ENCODE results near the gene PAK5.
A peak's percentile ranks its signal among the peaks of the same experiment; 100 is the strongest.

PAK5 gene

DNA sequence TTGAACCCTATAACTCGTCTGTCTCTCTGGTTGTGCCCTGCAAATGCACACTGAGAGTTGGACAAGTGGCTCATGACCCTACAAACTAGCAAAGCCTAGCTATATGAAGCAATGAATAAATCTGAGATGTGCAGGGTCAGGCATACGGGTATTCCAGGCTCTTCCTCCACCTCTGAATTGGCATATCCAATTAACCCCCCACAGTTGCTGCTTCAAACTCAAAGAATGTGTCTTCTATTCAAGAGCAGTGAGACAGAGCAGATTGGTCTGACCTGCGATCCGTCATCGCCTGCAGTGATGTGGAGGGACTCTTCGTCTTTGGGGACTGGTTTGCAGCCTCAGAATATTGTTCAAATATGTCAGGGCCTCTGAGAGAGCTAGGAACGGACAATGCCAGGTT lies 264.7 kb downstream of the PAK5 start:
- no peak for DNase-seq

DNA sequence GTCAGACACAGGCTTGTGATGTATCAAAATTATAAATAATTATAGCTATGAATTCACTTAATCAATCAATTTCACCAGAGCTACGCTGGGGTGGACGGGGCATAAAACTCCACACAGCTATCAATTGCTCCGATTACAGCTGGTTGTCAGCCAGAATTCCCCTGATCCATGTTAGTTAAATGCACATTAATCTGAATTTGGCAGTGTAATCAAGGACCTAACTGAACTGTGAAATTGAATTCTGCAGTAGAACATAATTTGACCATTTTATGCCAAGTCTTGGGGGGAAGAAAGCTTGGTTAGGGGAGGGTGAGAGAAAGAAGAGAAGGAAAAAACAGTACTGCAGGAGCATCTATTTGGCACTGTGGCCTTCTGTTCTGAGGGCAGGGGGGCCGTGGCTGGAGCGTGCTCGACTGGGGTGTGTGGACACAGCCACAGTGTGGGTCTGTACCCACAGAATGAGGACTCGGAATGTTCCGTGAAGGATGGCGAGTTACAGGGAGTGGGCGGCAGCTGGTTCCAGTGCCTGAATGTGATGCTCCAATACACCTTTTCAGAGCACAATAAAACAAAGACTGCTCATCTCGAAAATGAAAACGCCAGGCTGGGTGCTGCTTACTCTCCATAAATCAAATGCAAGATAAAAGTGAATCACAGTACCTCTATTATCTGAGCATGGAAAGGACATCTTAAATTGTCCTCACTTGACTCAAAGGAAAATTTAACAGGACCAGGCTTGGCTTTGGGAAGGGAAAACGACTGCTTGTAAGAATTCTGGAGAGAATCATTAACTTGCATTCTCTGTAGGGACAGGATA lies 265.3 kb downstream of the PAK5 start:
- DNase-seq = no peak

DNA sequence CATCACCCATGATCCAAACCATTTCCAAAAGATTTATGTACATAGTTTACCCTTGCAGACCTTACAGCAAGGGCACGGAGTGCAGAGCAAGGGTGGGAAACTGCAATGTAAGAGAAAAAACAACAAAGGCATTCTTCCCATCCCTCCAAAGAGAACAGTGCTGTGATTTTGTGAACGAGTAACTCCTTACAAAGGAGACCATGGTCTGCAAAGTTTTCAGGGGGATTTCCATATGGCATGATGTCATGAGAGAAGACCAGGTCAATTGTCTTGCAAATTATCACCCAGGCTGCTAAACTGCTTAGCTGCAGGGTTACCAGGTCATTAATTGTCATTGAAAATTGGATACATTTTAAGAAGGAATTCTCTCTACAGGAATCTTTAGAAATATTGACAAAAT lies 266.2 kb downstream of the PAK5 start:
- no peak for DNase-seq

DNA sequence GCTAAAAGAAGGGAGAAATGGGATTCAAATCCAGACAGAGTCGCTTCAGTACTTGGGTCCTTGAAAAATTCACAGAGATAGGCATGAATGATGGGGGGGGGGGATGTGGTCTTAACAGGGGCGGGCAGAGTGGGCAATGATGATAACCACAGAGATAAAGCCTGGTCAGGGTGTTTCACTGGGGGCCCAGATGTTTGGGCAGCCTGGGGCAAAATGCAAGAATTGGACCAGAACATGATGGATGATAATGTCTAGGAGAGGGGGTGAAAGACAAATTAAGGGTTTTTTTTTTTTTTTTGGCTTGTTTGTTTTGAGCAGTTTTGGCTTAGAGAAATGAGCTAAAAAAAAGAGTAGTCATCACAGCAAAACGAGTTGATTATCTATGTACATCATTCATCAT lies 267.1 kb downstream of the PAK5 start:
- DNase-seq = no peak

DNA sequence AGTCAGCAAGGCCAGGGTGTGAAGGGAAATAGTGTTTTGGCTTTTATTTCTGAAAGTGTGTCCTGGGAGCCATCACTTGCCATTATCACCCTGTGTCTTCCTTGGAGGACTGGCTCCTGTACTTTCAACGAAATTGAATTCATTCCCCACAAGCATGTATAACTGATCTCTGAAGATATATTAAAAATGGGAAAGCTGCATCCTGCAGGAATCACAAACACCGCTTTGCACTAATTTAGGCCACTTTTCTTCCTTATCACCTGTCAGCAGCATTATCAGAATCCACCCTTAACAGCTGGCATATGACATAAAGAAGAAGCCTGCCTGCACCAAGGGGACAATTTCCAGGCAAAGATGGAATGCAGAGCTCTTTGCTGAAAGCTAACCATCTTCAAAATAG lies 268.3 kb downstream of the PAK5 start:
- DNase-seq = no peak

DNA sequence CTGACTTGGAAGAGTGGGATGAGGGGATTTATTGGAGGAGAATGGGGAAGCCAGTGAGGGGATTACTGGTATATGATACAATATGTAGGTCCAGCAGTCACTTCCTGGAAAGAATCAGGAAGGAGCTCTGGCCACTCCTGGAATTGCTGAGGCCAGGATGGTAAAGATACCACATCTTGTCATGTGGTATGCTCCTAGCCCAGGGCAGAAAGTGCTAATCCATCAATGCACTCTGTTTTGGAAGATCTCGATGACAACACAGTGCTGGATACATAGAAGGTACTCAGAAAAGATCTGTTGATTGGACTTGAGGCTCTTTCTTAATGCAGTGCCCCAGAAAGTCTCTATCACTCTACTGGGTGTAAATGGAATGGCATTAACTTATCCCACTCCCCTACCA lies 271.9 kb downstream of the PAK5 start:
- DNase-seq = no peak

DNA sequence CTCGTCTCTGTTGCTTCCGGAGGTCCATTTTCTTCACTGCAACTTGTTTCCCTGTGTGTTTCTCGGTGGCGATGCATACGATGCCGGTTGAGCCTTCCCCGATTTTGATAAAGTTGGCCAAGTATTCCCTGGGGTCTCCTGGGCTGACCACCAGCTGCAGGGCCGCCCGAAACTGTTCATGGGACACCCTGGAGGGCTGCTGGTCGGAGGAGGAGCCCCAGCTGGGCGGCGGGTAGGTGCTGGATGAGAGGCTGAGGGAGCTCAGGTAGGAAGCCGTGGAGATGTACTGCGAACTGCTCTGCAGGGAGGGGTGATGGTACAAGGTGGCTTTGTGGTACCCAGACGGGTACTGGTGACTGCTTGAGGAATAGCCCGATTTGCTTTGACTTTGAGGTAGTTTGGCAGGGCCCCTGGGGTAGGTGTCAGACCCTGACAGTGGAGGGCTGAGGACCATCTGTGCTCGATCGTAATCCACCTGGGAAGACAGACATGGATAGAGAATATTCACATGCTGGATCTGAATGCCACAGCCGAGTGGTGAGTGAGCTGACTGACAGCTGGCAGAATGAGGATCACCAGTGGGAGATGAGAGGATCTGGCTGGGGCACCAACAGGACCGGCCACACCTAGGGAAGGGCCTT lies 272.8 kb downstream of the PAK5 start:
- no peak for DNase-seq

DNA sequence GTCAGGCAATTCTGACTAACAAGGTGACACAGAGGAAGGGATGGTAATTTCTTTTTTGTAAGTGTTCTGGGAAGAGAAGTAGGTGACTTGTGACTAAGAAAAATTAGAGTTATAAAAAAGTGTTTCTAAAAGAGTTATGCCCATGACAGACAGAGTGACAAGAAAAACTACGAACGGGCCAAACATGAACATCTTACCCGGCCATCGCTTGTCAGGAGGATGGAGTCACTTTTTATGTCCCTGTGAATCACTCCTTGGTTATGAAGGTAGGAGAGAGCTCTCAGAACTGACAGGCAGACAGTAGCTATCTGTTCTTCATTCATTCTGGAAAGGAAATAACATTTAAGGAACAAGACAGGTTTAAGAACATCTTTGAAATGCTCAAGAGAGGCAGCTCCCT lies 281.5 kb downstream of the PAK5 start:
- no peak for DNase-seq

DNA sequence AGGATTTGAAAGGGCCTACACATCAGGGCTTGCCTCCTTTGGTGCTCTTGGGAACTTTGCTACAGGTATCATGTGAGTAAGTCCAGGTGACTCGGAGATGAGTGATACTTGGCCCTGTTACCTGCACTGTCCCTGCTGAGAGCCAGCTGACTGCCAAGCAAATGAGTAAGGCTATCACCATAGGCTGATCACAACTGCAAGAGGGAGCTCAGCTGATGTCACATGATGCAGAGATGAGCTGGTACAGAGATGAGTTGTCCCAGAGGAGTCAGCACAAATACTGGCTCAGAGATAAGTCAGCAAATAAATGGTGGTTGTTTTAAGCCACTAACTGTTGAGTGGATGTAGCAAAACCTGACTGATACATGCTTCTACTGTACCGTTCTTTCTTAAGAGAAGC lies 283.1 kb downstream of the PAK5 start:
- DNase-seq = peak; percentile 3

DNA sequence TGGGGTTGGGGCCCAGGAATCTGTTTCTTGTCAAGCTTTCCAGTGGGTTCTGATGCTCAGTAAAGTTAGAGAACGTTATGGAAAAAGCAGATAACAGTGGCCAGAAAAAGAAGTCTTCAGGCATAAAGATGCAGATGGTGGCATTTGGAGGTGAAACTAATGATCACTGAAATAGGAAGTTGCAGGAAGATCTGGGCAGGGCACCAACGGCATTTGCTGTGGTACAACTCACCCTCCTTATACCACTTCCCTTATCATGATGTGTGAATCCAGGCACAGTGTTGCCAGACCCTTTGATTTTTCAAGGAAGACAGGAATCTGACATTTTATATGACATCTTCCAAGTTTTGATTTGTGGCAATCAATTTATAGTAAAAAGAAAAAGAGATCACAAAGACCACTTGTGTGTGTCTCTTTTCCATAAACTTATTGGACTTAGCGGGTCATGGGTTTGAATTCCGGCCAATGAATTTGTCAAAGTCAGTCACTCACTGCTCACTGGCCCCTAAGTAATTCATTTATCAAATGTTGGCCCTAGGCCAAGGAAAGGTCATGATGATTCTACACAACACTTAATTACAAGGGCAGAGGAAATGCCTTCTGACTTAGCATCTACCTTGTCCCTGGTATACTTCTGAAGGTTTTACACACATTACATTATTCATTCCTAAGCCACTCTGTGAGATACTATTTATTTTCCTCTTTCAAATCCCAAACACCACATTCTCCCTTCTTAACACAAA lies 286.9 kb downstream of the PAK5 start:
- DNase-seq = no peak

DNA sequence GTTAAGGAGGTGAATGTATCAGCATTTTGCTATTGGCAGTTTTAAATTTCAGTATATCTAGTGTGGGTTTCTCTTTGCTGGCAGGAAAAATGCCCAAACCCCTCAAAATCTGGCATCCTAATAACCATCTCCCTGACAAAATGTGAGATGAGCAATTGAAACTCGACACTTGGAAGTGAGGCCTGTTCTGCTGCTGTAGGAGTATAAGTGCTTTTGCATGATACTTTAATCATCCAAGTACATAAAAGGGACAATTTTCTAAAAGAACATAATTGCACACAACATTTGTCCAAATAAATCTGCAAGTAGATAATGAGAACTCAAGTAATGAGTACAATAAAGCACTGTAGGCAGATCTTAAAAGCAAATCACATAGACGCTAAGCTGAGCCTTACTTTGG lies 288.0 kb downstream of the PAK5 start:
- DNase-seq = no peak

DNA sequence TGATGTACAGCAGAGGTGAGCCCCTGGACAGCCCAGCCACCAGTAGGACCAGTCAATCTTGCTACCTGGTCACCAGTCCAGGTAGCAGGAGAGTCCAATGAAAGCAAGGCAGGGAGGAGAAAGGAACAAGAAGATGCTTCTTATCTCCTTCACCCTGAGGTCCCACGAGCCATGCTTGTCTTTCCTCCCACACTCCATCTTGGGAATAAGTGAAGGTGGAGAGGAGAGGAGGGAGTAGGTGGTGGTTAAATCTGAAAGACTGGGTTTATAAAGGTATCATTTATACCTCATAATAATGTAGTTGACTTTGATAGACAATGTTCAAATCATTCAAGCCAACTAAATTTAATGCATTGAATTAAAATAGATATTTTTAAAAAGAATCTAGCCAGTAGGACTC lies 288.6 kb downstream of the PAK5 start:
- no peak for DNase-seq

DNA sequence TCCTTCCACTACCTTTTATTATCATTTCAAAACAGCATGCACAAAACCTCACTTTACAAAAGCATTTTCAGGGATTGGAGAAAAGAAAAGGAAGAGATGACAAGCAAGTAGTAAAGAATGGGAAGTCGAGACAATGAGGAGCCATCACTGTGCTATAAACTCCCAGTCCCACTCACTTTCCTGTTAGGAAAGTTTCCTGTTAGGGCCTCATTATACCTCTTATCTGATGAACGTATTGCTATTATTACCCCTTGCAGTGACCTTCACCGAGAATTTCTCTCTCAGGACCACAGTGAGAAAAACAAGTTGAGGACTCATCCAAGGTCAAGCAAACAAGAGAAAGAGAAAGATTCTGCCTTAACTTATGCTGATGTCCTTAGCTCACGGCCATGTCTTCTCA lies 295.7 kb downstream of the PAK5 start:
- DNase-seq = no peak

DNA sequence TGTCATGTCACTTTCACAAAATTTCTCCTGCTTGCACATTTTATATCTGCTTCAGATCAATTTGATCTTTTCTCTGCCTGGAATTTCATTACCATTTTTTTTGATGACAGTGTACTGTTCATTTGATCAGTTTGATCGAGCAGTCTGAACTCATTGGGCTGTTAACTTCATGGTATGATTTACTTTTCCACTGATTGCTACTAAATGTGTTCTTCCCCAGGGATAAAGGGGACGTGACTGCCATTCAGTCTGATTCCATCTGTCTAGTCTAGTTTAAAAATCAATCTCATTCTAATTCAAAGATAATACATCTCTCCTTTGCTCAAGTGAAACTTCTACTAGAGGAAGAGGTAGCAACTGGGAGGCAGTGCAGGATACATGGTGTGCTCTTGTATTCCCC lies 303.4 kb downstream of the PAK5 start:
- DNase-seq = no peak

DNA sequence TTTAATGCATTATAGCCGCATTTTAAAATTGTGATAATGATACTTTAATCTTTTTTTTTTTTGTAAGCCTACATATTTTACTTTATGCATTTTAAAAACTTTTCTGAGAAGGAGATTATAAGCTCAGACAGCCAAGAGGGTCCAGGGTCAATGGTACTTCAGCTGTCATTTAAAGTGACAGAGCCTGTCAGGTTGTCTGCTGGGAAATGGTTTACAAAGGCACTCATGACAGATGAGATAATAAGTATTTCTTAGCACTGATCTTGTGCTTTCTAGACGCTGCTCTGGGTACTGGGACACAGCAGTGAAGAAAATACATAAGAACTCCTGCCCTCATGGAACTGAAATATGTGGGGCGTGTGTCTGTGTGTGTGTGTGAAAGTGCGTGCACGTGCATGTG lies 304.9 kb downstream of the PAK5 start:
- DNase-seq = no peak

DNA sequence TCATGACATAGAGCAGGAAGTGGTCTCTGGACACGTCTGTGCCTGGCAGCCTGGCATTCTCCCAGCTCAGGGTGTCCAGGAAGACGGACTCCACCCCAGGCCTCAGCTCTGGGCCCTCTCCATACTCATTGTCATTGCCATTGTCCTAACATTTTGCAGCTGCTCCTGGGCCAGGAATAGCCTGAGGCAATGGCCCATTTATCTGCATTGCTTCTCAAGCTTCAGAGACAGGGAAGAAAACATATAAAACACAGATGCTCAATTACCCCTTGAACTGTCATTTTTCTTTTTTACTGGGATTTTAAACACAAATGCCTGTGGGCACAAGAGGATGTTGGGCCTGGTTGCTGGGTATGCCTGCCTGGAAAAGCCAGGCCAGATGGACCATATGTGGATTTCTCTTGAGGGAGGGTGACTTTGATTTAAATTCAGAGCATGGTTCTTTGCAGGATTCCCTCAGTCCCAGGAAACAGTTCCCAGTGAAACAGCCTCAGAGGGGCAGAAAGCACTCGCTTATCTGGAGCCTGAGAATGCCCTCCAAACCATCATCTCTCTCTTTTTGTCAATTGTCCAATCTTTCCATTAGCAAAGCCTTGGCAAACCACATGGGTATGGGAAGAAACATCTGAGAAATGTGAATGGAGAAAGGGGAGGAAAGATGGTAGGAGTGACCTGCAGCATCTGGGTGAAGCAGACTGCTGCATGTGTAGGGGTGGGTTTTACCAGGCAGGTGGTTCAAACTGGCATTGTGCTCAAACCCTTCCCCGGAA lies 306.6 kb downstream of the PAK5 start:
- no peak for DNase-seq

DNA sequence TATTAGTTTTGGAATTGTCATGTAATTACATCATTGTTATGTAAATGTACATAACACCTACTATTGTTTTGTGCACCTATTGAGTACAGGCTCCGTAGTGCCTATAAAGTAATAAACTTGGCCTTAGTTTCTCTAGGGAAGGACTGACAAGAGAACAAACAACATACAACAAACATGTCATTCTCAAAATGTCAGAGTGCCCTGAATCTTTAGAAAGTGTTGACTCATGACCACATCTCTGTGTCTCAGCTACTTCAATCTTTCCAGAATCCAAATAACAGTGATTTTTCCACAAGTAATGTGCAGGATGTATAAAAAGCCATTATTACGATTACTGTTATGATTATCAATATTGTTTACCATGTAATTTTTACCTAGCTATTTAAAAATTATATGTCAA lies 307.3 kb downstream of the PAK5 start:
- no peak for DNase-seq

DNA sequence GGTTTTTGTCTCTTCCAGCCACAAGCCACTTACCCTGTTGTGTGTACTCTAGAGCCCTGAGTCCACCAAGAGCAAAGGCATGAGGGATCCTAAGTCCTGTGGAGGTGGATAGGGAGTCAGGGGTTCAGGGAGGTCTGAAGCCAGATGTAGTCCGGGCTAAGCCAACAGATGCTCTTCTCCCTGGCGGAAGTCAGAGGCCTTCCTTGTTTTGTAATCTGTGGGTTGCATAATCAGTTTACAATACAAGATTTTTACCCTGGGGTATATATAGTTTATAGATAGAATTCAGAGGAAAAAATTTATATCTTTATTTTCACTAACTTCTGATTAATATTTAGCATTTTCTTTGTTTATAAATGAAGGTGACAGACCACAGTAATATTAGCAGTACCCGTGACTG lies 315.2 kb downstream of the PAK5 start:
- no peak for DNase-seq

DNA sequence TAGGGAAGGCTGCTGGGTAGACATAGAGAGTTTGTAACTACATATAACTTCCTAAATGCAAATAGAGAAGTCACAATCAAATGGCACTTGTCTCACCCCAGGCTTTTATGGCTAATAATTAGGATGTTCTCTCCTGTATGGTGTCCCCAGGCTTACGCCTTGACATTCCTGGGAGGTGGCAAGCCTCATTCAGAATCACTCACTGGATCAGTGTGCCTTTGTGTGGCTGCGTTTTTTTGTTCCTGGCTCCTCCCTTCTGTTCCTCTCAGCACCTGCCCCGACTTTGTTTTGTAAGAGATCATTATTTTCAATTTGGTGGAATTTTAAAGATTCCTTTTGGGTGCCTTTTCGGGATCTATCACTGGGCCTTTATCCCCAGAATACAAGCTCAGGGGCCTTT lies 318.8 kb downstream of the PAK5 start:
- DNase-seq = no peak

DNA sequence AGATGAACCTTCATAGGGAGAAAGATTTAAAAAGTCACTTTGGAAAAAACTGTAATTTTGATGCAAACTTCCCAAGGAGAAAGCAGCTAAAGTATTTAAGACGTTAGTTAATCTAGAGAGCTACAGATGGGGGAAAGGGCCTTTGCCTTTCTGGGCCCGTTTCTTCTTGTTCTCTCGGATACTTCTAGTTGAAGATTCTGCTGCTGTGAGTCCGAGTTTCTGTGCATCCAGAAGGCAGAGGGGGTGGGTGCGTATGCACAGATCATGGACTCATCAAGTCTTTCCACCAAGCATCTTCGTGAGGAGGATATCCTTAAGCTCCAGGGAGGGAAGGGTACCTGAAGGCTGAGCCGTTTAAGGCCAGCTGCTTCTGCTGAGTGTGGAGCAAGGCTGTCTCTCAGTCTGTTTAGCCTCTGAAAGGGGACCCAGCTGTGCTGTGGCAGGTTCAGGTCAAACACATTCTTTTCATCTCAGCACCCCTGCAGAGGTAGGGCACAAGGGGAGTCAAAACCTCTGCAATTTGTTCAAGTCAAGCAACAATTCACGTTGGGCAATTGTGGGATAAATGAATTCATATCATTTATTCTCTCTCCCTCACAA lies 320.2 kb downstream of the PAK5 start:
- no peak for DNase-seq

DNA sequence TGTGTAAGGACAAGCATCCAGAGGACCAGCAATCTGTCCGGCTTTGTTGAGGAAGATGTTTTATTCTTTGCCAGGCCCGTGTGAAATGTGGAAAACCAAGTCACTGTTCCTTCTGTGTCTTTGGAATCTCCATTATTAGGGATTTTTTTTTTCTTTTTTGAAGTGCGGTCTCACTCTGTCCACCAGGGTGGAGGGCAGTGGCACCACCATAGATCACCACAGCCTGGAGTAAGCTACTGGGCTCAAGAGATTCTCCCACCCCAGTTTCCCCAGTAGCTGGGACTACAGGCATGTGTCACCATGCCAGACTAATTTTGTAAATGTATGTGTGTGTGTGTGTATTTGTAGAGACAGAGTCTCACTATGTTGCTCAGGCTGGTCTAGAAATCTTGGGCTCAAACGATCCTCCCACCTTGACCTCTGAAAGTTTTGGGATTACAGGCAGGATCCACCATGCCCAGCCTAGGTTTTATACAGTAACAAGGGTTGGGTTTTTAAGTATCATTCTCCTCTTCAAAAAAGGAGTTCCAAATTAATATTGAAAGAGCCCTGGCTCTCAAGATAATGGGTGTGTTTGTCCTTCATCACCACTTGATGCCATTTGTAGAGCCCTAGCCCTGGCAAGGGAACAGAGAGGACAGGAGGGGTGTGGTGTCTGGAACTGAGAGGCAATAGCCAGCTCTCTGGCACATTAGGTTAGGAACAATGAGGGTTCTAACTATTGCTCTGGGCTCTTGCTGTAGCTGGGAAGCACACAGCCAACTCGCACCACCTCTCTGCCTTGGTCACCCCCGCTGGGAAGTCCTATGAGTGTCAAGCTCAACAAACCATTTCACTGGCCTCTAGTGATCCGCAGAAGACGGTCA lies 321.3 kb downstream of the PAK5 start:
- no peak for DNase-seq

Data from fibroblast of skin of right biceps (primary cell).